Smooth muscle cell of the brain vasculature (primary cell): ENCODE measurements around the gene TAF4B.
"Not testable (repeated sequence)": the region's sequence is repeated elsewhere in the genome, so short reads cannot be mapped to it uniquely, and the experiment has no call there.

ENCODE experiments used
- DNase-seq: peaks from one replicate; pipeline ENCODE4 v3.0.0-alpha.2; 2012; ENCODE audit warnings: low read depth, low spot score

Gene TAF4B

GRCh38 chr18:26226229-26227050 lies at the start of gene TAF4B:
TAF4B (plus strand) TSS chr18:26226445; CDS start chr18:26226934, 489 bp downstream.
- DNase-seq, result peak; percentile 77

DNA sequence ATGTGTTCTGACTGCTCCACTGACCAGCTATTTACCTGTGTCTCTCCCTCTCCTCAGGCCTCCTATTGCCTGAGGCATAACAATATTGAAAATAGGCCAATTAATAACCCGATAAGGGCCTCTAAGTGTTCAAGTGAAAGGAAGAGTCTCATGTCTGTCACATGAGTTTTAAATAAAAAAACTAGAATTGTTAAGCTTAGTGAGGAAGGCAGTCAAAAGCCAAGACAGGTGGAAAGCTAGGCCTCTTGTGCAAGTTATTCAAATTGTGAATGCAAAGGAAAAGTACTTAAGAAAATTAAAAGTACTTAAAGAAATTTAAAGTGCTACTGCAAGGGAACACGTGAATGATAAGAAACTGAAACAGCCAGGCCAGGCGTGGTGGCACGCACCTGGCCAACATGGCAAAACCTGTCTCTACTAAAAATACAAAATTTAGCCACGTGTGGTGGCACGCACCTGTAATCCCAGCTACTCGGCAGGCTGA lies 44.9 kb upstream of the TAF4B start:
- DNase-seq, result no peak

- no peak for DNase-seq
These were observed 42.7 kb upstream of the TAF4B start for GRCh38 chr18:26183395-26184112.

- no peak for DNase-seq
These were observed 41.0 kb upstream of the TAF4B start for GRCh38 chr18:26185267-26185666.

- no peak for DNase-seq
These were observed 35.7 kb upstream of the TAF4B start for GRCh38 chr18:26190506-26190905.

DNA sequence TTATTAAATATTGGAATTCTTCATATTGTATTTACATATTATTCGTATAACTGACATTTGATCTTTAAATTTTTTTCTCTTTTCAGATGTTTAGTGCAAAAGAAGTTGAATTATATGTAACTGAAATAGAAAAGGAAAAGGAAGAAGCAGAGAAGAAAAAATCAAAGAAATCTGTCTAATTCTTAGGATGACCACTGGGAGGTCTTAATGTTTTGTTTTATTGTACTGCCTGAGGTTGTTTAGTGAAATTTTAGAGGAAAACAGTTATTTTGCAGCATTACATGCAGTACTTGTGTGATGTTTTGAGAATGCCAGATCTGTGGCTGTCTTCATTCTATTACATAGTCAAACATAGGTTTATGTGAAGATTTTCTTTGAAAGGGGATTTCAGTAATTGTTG lies 34.0 kb upstream of the TAF4B start:
- no peak for DNase-seq

- DNase-seq, result no peak
These were observed 29.6 kb upstream of the TAF4B start for GRCh38 chr18:26196605-26197004.

DNA sequence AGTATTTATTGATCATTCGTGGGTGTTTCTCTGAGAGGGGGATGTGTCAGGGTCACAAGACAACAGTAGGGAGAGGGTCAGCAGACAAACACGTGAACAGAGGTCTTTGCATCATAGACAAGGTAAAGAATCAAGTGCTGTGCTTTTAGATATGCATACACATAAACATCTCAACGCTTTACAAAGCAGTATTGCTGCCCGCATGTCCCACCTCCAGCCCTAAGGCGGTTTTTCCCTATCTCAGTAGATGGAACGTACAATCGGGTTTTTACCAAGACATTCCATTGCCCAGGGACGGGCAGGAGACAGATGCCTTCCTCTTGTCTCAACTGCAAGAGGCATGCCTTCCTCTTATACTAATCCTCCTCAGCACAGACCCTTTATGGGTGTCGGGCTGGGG lies 24.2 kb upstream of the TAF4B start:
- not testable (repeated sequence) for DNase-seq

DNA sequence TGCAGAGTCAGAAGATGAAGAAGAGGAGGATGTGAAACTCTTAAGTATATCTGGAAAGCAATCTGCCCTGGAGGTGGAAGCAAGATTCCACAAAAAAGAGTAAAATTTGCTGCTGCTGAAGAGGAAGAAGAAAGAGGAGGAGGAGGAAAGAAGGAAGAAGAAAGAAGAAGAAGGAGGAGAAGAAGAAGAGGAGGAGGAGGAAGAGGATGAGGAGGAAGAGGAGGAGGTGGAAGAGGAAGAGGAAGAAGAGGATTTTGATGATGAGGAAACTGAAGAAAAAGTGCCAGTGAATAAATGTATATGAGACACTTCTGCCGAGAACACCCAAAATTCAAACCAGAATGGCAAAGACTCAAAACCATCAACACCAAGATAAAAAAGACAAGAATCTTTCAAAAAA lies 20.9 kb upstream of the TAF4B start:
- no peak for DNase-seq

DNA sequence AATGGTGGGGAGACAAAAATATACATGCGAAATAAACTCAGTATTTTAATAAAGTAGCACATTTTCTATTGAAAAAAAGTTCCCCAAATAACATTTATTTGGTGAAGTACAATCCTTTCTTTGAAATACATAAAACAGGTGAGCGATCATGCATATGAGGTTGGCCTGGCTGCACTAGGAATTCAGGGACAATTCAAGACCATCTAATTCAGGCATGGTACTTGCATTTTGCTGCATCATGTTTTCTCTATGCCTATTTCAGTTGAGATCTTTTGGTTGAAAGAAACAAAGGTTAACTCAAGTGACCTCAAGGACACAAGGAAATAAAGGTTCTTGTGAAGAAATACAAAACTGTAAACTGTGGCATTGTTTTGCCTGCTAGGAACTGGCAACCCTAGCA lies 19.8 kb upstream of the TAF4B start:
- no peak for DNase-seq

DNA sequence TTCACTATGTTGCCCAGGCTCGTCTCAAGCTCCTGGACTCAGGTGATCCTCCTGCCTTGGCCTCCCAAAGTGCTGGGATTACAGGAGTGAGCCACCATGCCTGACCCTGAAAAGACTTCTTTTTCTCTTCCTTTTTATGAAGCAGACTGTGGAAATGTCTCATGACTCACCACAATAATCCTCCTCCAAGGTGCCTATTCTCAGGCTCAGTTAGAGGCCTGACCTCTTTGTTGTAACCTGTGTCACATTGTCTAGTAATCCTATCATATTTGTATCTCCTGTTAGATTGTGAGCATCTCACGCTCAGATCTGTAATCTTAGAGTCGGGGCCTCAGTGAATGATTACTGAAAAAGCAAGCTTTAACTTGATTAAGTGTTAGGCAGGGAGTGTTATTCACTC lies 18.3 kb upstream of the TAF4B start:
- DNase-seq, result no peak

DNA sequence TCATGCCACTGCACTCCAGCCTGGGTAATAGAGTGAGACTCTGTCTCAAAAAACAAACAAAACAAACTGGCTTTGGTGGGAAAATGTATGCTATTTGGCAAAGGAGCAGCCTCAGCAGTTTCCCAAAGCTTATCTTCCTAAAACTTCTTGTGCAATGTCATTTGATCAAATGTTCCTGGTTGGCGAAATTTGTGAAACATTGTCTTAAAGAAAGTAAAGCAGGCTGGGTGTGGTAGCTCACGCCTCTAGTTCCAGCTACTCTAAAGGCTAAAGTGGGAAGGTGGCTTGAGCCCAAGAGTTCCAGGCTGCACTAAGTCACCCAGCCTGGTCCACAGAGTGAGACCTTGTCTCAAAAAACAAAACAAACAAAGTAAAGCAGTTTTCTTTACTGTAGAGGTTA lies 17.3 kb upstream of the TAF4B start:
- no peak for DNase-seq

DNA sequence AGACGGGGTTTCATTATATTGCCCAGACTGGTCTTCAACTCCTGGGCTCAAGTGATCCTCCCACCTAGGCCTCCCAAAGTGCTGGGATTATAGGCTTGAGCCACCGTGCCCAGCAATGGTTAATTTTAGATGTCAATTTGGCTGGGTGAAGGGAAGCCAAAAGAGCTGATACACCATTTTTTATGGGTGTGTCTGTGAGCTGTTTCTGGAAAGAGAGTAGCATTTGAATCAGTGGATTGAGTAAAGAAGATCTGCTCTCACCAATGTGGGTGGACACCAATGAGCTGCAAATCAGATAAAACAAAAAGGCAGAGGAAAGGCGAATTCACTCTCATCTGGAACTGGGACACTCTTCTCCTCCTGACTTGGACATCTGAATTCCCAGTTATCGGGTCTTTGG lies 16.1 kb upstream of the TAF4B start:
- no peak for DNase-seq

GRCh38 chr18:26215247-26215970 lies 10.8 kb upstream of the TAF4B start:
- no peak for DNase-seq

DNA sequence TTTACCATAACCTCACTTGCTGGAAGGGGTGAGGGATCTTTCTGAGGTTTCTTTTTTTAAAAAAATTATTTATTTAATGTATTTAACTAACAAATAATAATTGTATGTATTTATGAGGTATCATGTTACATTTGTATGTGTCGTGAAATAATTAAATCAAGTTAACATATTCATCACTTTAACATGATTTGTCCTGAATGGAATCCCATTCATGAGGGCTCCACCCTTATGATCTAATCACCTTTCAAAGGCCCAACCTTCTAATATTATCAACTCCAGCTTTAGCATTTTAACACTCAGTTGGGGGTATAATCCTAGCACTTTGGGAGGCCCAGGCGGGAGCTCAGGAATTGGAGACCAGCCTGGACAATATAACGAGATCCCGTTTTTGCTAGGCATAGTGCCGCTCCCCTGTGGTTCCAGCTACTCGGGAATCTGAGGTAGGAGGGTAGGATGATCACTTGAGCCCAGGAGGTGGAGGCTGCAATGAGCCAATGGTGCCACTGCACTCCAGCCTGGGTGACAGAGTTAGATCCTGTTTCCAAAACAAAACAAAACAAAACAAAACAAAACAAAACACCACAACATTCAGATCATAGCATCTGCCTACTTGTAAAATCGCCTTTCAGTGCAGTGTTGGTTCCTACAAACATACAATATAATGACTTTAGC lies 1.1 kb upstream of the TAF4B start:
- no peak for DNase-seq

DNA sequence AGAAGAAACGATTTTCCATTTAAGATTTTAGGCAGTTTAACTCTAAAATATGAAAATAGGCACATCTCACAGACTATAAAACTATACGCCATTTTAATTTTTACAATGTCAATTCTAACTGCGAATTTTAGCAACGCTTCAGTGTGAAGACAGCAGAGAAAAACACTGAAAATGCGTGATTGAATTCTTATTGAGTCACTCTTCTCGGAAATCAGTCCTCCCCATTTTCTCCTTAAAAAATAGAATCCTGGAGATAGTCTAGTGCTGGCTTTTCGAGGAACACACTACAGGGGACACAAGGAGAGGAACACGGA lies 373 bp upstream of the TAF4B start:
- no peak for DNase-seq

DNA sequence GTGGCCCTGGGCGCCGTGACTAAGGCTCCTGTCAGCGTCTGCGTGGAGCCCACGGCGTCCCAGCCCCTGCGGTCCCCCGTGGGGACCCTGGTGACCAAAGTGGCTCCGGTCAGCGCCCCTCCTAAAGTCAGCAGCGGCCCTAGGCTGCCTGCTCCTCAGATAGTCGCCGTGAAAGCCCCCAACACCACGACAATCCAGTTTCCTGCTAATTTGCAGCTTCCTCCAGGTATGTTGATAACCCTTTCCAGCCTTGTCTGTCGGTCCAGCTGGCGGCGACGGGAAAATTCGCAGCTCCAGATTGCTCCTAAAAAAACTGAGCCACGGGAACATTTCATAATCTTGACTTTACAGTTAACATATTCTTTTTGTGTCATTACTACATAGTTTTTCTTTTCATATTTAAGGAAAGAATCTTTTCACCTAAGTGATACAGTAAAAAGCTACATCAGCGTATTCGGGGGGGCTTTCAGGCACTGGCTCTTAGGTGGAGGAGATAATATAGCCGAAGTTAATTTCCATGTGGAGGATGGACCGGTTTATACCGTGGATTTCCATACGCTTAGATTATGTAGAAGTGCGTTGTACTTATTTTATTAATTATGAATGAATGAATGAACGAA lies 916 bp downstream of the TAF4B start:
- no peak for DNase-seq

DNA sequence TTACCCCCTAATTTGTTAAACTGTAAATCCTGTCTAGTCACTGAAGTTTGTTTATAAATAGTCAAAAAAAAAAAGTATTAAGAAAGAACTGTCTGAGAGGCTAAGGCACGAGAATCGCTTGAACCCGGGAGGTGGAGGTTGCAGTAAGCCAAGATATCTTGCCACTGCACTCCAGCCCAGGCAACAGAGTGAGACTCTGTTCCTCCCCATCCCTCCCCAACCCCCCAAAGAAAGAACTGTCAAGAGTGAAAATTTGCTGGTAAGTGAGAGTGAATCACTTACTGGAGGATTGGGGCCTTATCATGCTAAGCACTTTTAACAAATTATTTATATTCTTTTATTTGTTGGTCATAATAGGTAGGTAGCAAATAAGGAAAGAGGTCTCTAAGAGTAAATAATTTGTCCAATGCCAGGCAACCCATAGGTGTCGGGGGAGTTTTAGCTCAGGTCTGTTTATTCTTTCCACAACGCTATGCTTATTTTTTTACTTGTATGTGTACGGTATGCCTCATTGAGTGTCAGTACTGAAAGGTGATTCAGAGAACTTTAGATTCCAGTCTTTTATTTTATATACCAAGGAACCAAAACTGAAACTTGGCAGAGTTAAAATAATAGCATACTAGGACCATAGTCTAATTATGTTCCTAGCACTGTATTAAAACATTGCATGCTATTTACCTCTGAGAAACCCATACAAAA lies 2.5 kb downstream of the TAF4B start:
- DNase-seq, result no peak

- DNase-seq, result no peak
These were observed 4.3 kb downstream of the TAF4B start for GRCh38 chr18:26230497-26230896.

DNA sequence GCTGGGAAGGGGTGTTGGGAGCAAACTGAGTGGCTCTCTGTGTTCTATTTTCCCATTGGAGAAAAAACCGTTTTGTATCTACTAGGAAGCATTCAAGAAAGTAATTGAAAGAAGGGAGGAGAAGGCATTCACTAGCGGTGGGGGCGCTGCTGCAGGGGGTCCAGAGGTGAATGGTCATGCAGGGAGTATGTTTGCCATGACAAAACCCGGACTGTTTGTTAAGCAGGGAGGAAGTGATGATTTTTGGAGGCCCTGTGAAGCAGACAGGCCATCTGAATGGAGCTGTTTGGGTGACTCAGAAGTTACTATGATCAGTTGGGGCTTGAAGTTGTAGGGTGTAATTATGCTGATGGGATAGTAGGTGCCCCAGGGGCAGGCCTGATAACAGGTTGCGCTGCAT lies 7.0 kb downstream of the TAF4B start:
- DNase-seq, result no peak

GRCh38 chr18:26237363-26237762 lies 11.1 kb downstream of the TAF4B start:
- not testable (repeated sequence) for DNase-seq
